Fibroblast of the aortic adventitia (primary cell): Measurements from ENCODE around the gene TH. TPM values are rescaled to one million over a fixed set of nuclear protein-coding genes. Genes with fewer than 3 reads are reported as not detected.

Experiments used
- DNase-seq: peaks from one replicate; pipeline ENCODE4 v3.0.0-alpha.2; 2010; ENCODE audit warnings: low read depth
- H3K4me3 ChIP-seq: 2 replicates; pipeline ENCODE4 v1.5.1; 2011; ENCODE audit warnings: low read depth, mild to moderate bottlenecking, control low read depth, low read length, moderate library complexity
- CTCF ChIP-seq: IDR thresholded peaks from 2 replicates; pipeline ENCODE4 v1.5.1; 2011; ENCODE audit warnings: mild to moderate bottlenecking, low read length, control low read depth, inconsistent platforms; ENCODE audit not compliant: insufficient read depth
- total RNA-seq: library from RNA; depleted of rRNA; stranded (reverse); fragments of >200 nt; gene quantifications from 2 replicates; pipeline ENCODE4 v1.2.3, GENCODE V29; 2012; ENCODE audit warnings: low replicate concordance

Gene TH
- total RNA-seq, 1 donor = not detected

GRCh38 chr11:2202900-2203439 lies 31.4 kb upstream of the TH start:
- no peak overlapping the region for H3K4me3 ChIP-seq
- no peak for DNase-seq
- no peak for TF ChIP-seq CTCF

GRCh38 chr11:2202071-2202899 lies 30.7 kb upstream of the TH start:
- H3K4me3 ChIP-seq = no peak overlapping the region
- no peak for TF ChIP-seq CTCF
- DNase-seq = no peak

GRCh38 chr11:2201542-2201941 lies 29.9 kb upstream of the TH start:
- TF ChIP-seq CTCF = no peak
- H3K4me3 ChIP-seq = no peak overlapping the region
- no peak for DNase-seq

- no peak for TF ChIP-seq CTCF
Observed at GRCh38 chr11:2200957-2201519, 29.4 kb upstream of the TH start.

DNA sequence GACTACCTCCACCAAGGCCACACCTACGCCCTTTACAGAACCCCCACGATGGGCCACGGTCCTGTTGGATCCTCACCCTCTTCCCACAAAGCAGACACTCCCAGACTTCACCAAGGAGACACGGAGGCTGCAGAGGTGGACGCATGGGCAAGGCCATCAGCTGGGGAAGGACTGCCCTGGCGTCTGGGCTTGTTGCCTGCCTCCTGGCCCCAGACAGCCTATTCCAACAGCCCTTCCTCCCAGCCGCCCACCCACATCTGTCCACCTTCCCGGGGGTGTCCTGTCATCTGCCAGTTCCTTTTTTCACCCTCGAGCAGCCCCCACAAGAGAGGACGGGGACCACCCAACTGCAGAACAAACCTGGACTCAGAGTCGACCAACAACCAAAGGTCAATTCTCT lies 28.9 kb upstream of the TH start:
- TF ChIP-seq CTCF = no peak
- no peak for DNase-seq
- no peak overlapping the region for H3K4me3 ChIP-seq

More at GRCh38 chr11:2200957-2201519, 29.4 kb upstream of the TH start:
- DNase-seq = no peak
- H3K4me3 ChIP-seq = no peak overlapping the region

- H3K4me3 ChIP-seq = no peak overlapping the region
- TF ChIP-seq CTCF = no peak
- no peak for DNase-seq
Observed at GRCh38 chr11:2199466-2200341, 28.1 kb upstream of the TH start.
